ENCODE data around the gene HYOU1.
A peak's percentile ranks its signal among the peaks of the same experiment; 100 is the strongest.
"Not testable (repeated sequence)": the region's sequence is repeated elsewhere in the genome, so short reads cannot be mapped to it uniquely, and the experiment has no call there.

HYOU1 gene

GRCh38 chr11:119038884-119039283, 18.1 kb downstream of the HYOU1 start:
- no peak for TF ChIP-seq CTCF (IDR thresholded peaks at IDR 0.05; ENCODE audit: borderline replicate concordance, insufficient read depth, low read depth, low read length)
- H3K4me3 ChIP-seq (ENCODE audit: low read depth, low read length): no peak overlapping the region

- H3K4me3 ChIP-seq (ENCODE audit: low read depth, low read length): no peak overlapping the region
- TF ChIP-seq CTCF (IDR thresholded peaks at IDR 0.05; ENCODE audit: borderline replicate concordance, insufficient read depth, low read depth, low read length): no peak
These were observed 22.2 kb downstream of the HYOU1 start for GRCh38 chr11:119034813-119035212.

- H3K4me3 ChIP-seq (ENCODE audit: low read depth, low read length): not testable (repeated sequence)
These were observed 23.6 kb downstream of the HYOU1 start for GRCh38 chr11:119033421-119033820.

- no peak for TF ChIP-seq CTCF (IDR thresholded peaks at IDR 0.05; ENCODE audit: borderline replicate concordance, insufficient read depth, low read depth, low read length)
- no peak overlapping the region for H3K4me3 ChIP-seq (ENCODE audit: low read depth, low read length)
These were observed 25.1 kb downstream of the HYOU1 start for GRCh38 chr11:119031912-119032280.

- peak; percentile 91 for TF ChIP-seq CTCF (IDR thresholded peaks at IDR 0.05; ENCODE audit: borderline replicate concordance, insufficient read depth, low read depth, low read length)
- peak within 1 kb of the TSS; percentile 97 for H3K4me3 ChIP-seq (ENCODE audit: low read depth, low read length)
These were observed 26.5 kb downstream of the HYOU1 start, which contains the start of gene SLC37A4 for GRCh38 chr11:119030329-119031047. SLC37A4 (minus strand) TSS chr11:119030877.

- H3K4me3 ChIP-seq (ENCODE audit: low read depth, low read length): peak overlapping the region; percentile 97
- TF ChIP-seq CTCF (IDR thresholded peaks at IDR 0.05; ENCODE audit: borderline replicate concordance, insufficient read depth, low read depth, low read length): no peak
These were observed 27.0 kb downstream of the HYOU1 start for GRCh38 chr11:119030029-119030328.

- H3K4me3 ChIP-seq (ENCODE audit: low read depth, low read length): peak overlapping the region; percentile 97
- no peak for TF ChIP-seq CTCF (IDR thresholded peaks at IDR 0.05; ENCODE audit: borderline replicate concordance, insufficient read depth, low read depth, low read length)
These were observed 27.5 kb downstream of the HYOU1 start for GRCh38 chr11:119029340-119030028.
